Neuronal stem cell (in vitro differentiated cells): ENCODE measurements around the gene SOX13.
A peak's percentile ranks its signal among the peaks of the same experiment; 100 is the strongest.

ENCODE experiments used
- DNase-seq: peaks from one replicate; pipeline ENCODE4 v3.0.0-alpha.2; 2013; ENCODE audit warnings: low spot score
- H2AFZ ChIP-seq: one replicate; pipeline ENCODE4 v1.6.1; 2013; ENCODE audit warnings: mild to moderate bottlenecking, low read length, inconsistent platforms
- H2AK5ac ChIP-seq: 2 replicates; pipeline ENCODE4 v1.6.1; 2013; ENCODE audit warnings: low read depth, mild to moderate bottlenecking, inconsistent platforms, low read length, moderate library complexity, mixed read lengths
- H2BK120ac ChIP-seq: 2 replicates; pipeline ENCODE4 v1.6.1; 2013; ENCODE audit warnings: low read depth, mild to moderate bottlenecking, inconsistent platforms, low read length, moderate library complexity, mixed read lengths
- H2BK12ac ChIP-seq: one replicate; pipeline ENCODE4 v1.6.1; 2013; ENCODE audit warnings: low read length, inconsistent platforms
- H2BK15ac ChIP-seq: 2 replicates; pipeline ENCODE4 v1.6.1; 2013; ENCODE audit warnings: mild to moderate bottlenecking, low read length, inconsistent platforms, mixed read lengths
- H2BK5ac ChIP-seq: one replicate; pipeline ENCODE4 v1.6.1; 2013; ENCODE audit warnings: inconsistent platforms, mild to moderate bottlenecking, low read length, moderate library complexity
- H3K14ac ChIP-seq: one replicate; pipeline ENCODE4 v1.6.1; 2013; ENCODE audit warnings: low read length, inconsistent platforms
- H3K18ac ChIP-seq: 2 replicates; pipeline ENCODE4 v1.6.1; 2013; ENCODE audit warnings: low read length, inconsistent platforms
- H3K23ac ChIP-seq: 2 replicates; pipeline ENCODE4 v1.6.1; 2013; ENCODE audit warnings: low read depth, mild to moderate bottlenecking, mixed read lengths, low read length, inconsistent platforms; ENCODE audit not compliant: poor library complexity
- H3K27ac ChIP-seq: replicated peaks from 3 replicates; pipeline ENCODE4 v1.5.1; 2013; ENCODE audit warnings: low read length, inconsistent platforms
- H3K27me3 ChIP-seq, 3 experiments: 2 replicates each; pipeline ENCODE4 v1.6.1; 2013; ENCODE audit warnings: low read length in 3 of 3, mild to moderate bottlenecking in 2 of 3, inconsistent platforms in 1 of 3, low read depth in 1 of 3, mixed read lengths in 1 of 3, moderate library complexity in 1 of 3; ENCODE audit not compliant: control insufficient read depth in 3 of 3, insufficient read depth in 3 of 3
- H3K36me3 ChIP-seq, 2 donors: replicated peaks in 1 of 2; 2 replicates each; pipeline ENCODE4 v1.6.1; 2013; ENCODE audit warnings: low read length in 2 of 2; ENCODE audit not compliant: control insufficient read depth in 2 of 2, insufficient read depth in 2 of 2
- H3K4ac ChIP-seq: 2 replicates; pipeline ENCODE4 v1.6.1; 2013; ENCODE audit warnings: inconsistent platforms, mild to moderate bottlenecking, low read length, moderate library complexity
- H3K4me1 ChIP-seq, 2 donors: 1 replicate in 1 of 2; 2 replicates in 1 of 2; pipeline ENCODE4 v1.6.1; 2013; ENCODE audit warnings: low read length in 2 of 2, low read depth in 1 of 2; ENCODE audit not compliant: control insufficient read depth in 2 of 2, insufficient read depth in 1 of 2
- H3K4me2 ChIP-seq: one replicate; pipeline ENCODE4 v1.6.1; 2013; ENCODE audit warnings: mild to moderate bottlenecking, low read length, inconsistent platforms; ENCODE audit not compliant: insufficient read depth, poor library complexity, severe bottlenecking
- H3K4me3 ChIP-seq, 2 donors: 2 replicates each; pipeline ENCODE4 v1.5.1; 2013; ENCODE audit warnings: low read length in 2 of 2, mild to moderate bottlenecking in 2 of 2, inconsistent platforms in 1 of 2, moderate library complexity in 1 of 2
- H3K79me1 ChIP-seq: one replicate; pipeline ENCODE4 v1.6.1; 2013; ENCODE audit warnings: low read depth, mild to moderate bottlenecking, inconsistent platforms, low read length, moderate library complexity
- H3K9ac ChIP-seq: one replicate; pipeline ENCODE4 v1.6.1; 2013; ENCODE audit warnings: mild to moderate bottlenecking, low read depth, low read length, inconsistent platforms; ENCODE audit not compliant: poor library complexity
- H3K9me3 ChIP-seq, 2 donors: replicated peaks in 1 of 2; 2 replicates each; pipeline versions ENCODE3 to v1.6.1; 2013; ENCODE audit warnings: low read length in 2 of 2, mild to moderate bottlenecking in 2 of 2, inconsistent platforms in 1 of 2, low read depth in 1 of 2, mixed read lengths in 1 of 2, moderate library complexity in 1 of 2; ENCODE audit not compliant: control insufficient read depth in 2 of 2, insufficient read depth in 1 of 2
- H4K8ac ChIP-seq: one replicate; pipeline ENCODE4 v1.6.1; 2013; ENCODE audit warnings: low read depth, mild to moderate bottlenecking, inconsistent platforms, low read length, moderate library complexity
- H4K91ac ChIP-seq: one replicate; pipeline ENCODE4 v1.6.1; 2013; ENCODE audit warnings: low read length, low read depth, mild to moderate bottlenecking, inconsistent platforms; ENCODE audit not compliant: poor library complexity
- WGBS, 2 donors: extraction: QIAGEN DNeasy Blood & Tissue Kit; methylation state at CpG; one replicate each; pipeline ENCODE4 v1.1.7; 2013; ENCODE audit warnings: missing lambda C conversion rate in 2 of 2, mixed read lengths in 1 of 2; ENCODE audit not compliant: insufficient read length in 2 of 2, insufficient replicate concordance in 1 of 2; ENCODE audit errors: extremely low coverage in 2 of 2; 5-methylcytosine and 5-hydroxymethylcytosine counted together

Gene SOX13

DNA sequence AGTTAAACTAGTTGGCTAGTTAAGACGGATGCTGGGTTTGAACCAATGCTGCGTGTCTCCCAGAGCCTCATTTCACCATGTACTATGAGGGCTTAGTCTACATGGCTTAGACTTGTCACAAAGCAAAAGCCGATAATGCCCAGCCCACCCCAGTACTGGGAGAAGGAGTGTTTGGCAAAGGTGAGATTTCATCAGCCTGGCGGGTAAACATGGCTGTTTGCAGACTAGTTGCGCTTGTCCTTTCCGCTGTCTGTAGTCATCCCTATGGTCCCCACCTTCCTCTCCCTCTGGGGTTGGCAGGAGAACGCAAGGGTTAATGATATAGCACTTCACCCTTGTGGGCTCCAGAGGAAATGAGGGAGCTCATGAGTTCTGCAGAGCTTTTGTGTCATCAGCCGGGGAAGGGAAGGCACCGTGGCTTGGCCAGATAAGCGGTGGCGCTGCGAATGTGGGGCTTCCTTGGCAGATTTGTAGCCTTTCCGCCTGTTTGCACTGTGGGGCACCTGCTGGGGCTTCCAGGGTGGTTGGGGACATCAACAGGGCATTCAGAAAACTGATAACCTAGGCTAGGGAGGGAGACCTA, 29.2 kb downstream of the SOX13 start:
- Histone ChIP-seq H3K4ac (no peak overlapping the region), H2AFZ (no peak overlapping the region), H3K4me1 (peaks cover 10 to 20% of the 10 kb centered on the region in 2 donors), H4K91ac (no peak overlapping the region), H3K9me3 (no peaks in the 10 kb centered on the region), H3K27me3 (peaks cover 0 to 2% (median 0%) of the 10 kb centered on the region in 3 experiments), H3K79me1 (peaks cover 5% of the 10 kb centered on the region), H2BK5ac (no peak overlapping the region), H4K8ac (no peak overlapping the region), H3K23ac (no peak overlapping the region), H3K9ac (no peak overlapping the region), H3K4me2 (no peak overlapping the region), H2BK12ac (no peak overlapping the region), H3K27ac (no peak overlapping the region), H3K4me3 (no peak overlapping the region), H2BK15ac (no peak overlapping the region), H3K14ac (no peak overlapping the region), H2AK5ac (peak overlapping the region; percentile 43), H2BK120ac (no peak overlapping the region), H3K36me3 (peaks cover 0 to 5% of the 10 kb centered on the region in 2 donors), H3K18ac (peak overlapping the region; percentile 41)
- DNase-seq, result no peak
- no CpG with 5 or more reads among the region's 13 CpGs for WGBS, 2 donors

DNA sequence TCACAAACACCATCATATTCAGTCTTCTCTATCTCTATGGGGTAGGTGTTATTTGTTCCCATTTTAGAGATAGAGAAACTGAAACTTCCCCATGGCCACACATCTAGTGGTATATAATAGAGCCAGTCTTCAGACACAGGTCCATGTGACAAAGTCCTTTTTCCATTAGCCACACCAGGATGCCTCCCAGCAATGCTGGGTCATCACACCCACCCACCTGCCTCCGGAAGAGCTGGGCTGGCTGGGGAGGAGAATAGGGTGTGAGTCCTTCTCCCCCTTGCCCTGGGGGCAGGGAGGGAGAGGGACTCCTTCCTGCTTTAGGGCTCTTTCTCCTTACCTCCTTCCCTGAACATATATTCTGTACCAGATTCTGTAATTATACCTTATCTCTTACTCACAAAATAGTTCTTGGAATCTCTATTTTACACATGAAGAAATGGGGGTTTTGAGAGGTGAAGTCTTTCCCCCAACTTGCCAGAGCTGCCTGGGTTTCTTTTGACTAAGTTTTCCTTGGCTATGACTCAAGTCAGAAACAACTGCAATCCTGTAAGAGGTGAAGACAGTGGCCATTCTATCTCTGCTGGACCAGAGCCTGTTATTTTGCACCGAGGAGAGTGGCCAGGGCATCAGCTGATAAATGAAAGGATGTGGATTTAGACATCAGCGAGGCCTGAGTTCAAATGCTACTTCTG, 30.0 kb downstream of the SOX13 start:
- Histone ChIP-seq H3K4me3 (no peak overlapping the region), H4K91ac (no peak overlapping the region), H3K9me3 (no peaks in the 10 kb centered on the region), H4K8ac (no peak overlapping the region), H3K4ac (no peak overlapping the region), H3K23ac (no peak overlapping the region), H3K14ac (no peak overlapping the region), H2AFZ (no peak overlapping the region), H3K36me3 (peaks cover 0 to 8% of the 10 kb centered on the region in 2 donors), H2BK12ac (no peak overlapping the region), H3K4me2 (no peak overlapping the region), H3K27ac (no peak overlapping the region), H3K27me3 (peaks cover 0 to 9% (median 0%) of the 10 kb centered on the region in 3 experiments), H2BK120ac (no peak overlapping the region), H2BK5ac (no peak overlapping the region), H2AK5ac (no peak overlapping the region), H3K4me1 (peaks cover 17 to 23% of the 10 kb centered on the region in 2 donors), H3K79me1 (peaks cover 5% of the 10 kb centered on the region), H3K18ac (no peak overlapping the region), H3K9ac (no peak overlapping the region), H2BK15ac (no peak overlapping the region)
- no peak for DNase-seq
- no CpG with 5 or more reads among the region's 3 CpGs for WGBS, 2 donors

DNA sequence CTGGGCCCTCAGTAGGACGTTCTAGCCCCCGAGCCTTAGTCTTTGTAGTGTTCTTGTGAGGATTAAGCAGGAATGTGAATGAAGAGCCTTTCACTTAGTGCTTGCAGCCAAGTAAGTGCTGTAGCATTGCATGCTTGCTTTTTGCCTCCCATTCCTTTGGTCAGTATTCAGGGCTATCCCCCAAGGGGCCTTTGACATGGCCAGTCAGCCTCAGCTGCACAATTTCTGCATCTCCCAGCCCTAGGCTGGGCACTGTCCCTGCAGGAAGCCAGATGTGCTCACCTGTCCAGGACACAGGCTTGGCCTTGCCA, 30.5 kb downstream of the SOX13 start:
- Histone ChIP-seq H3K36me3 (peaks cover 0 to 8% of the 10 kb centered on the region in 2 donors), H2BK120ac (no peak overlapping the region), H2AFZ (no peak overlapping the region), H2BK5ac (no peak overlapping the region), H3K27ac (no peak overlapping the region), H3K4me2 (no peak overlapping the region), H3K4me3 (no peak overlapping the region), H3K18ac (no peak overlapping the region), H3K27me3 (peaks cover 0 to 9% (median 0%) of the 10 kb centered on the region in 3 experiments), H2BK12ac (no peak overlapping the region), H3K14ac (no peak overlapping the region), H3K4me1 (peaks cover 21 to 26% of the 10 kb centered on the region in 2 donors), H4K8ac (no peak overlapping the region), H3K23ac (no peak overlapping the region), H3K79me1 (peaks cover 5% of the 10 kb centered on the region), H4K91ac (no peak overlapping the region), H3K4ac (no peak overlapping the region), H3K9ac (no peak overlapping the region), H2BK15ac (no peak overlapping the region), H3K9me3 (no peaks in the 10 kb centered on the region), H2AK5ac (no peak overlapping the region)
- no CpG with 5 or more reads among the region's 2 CpGs for WGBS, 2 donors
- no peak for DNase-seq

DNA sequence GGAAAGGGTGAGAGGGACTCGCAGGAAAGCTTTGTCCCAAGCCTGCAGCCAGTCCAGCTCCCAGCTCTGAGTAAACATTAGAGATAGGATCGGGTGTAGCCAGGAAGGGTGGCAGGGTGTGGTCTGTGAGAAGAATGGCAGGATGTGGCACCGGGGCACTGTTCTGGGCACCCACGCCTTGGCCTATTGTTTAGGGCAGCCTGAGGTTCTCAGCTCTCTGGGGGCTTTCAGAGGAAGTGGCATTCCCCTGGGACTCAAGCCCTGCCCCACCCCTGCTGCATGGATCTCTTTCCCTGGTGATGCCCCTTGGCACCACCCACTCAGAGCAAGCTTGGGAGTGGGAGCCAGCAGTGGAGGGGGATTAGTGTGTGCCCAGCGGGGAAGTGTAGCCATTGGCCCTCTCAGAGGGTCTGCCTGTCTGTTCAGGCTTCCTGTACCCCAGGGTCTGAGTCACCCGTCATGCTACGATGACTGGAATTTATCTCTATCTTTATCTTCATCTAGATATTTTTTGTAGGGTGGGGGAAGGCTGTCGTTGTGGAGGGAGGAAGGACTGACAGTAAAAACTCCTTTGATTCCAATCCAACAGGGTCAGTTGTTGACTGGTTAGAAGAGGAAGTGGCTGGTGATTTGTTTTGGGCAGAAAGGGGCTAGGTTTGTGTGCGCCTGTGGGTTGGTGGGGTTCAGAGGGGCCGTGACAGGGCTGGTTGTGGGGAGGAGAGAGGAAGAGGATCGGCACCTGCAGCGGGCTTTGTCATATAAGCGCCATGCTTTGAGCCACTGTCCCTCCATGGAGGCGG, 31.6 kb downstream of the SOX13 start:
- Histone ChIP-seq H2AK5ac (peak overlapping the region; percentile 6), H3K79me1 (peaks cover 5% of the 10 kb centered on the region), H2BK12ac (no peak overlapping the region), H3K36me3 (peaks cover 0 to 8% of the 10 kb centered on the region in 2 donors), H3K18ac (no peak overlapping the region), H3K9ac (no peak overlapping the region), H3K4me1 (peaks cover 28 to 29% of the 10 kb centered on the region in 2 donors), H2BK5ac (no peak overlapping the region), H4K8ac (no peak overlapping the region), H3K27ac (no peak overlapping the region), H3K4ac (no peak overlapping the region), H3K14ac (no peak overlapping the region), H3K27me3 (peaks cover 0 to 9% (median 0%) of the 10 kb centered on the region in 3 experiments), H3K4me3 (no peak overlapping the region), H2BK15ac (no peak overlapping the region), H2AFZ (no peak overlapping the region), H2BK120ac (no peak overlapping the region), H3K23ac (no peak overlapping the region), H4K91ac (no peak overlapping the region), H3K9me3 (no peaks in the 10 kb centered on the region), H3K4me2 (no peak overlapping the region)
- DNase-seq, result no peak
- no CpG with 5 or more reads among the region's 14 CpGs for WGBS, 2 donors
